GM06990 (cell line): Measurements from ENCODE around the gene ARL4A.
"Not testable (repeated sequence)": the region's sequence is repeated elsewhere in the genome, so short reads cannot be mapped to it uniquely, and the experiment has no call there.

Source experiments
- DNase-seq: peaks from one replicate; pipeline ENCODE4 v3.0.0-alpha.2; 2011; ENCODE audit not compliant: insufficient read length; ENCODE audit errors: extremely low read depth
- H3K27me3 ChIP-seq: replicated peaks from 2 replicates; pipeline ENCODE4 v1.6.0; 2011; ENCODE audit warnings: low read length; ENCODE audit not compliant: control insufficient read depth, insufficient read depth
- H3K36me3 ChIP-seq: 2 replicates; pipeline ENCODE4 v1.5.1; 2011; ENCODE audit warnings: low read length; ENCODE audit not compliant: control insufficient read depth, insufficient read depth
- H3K4me3 ChIP-seq: replicated peaks from 2 replicates; pipeline ENCODE4 v1.5.1; 2011; ENCODE audit warnings: low read depth, mild to moderate bottlenecking, control low read depth, low read length
- CTCF ChIP-seq: IDR thresholded peaks from 2 replicates; pipeline ENCODE4 v1.5.1; 2011; ENCODE audit warnings: low read length, control low read depth, mild to moderate bottlenecking, inconsistent platforms; ENCODE audit not compliant: insufficient read depth, poor library complexity, severe bottlenecking

ARL4A gene

GRCh38 chr7:12642508-12642907, 44.9 kb upstream of the ARL4A start:
- H3K4me3 ChIP-seq, result no peak overlapping the region
- TF ChIP-seq CTCF, result no peak
- no peak for DNase-seq
- H3K36me3 ChIP-seq, result no peaks in the 10 kb centered on the region
- no peaks in the 10 kb centered on the region for H3K27me3 ChIP-seq

GRCh38 chr7:12643001-12643643, 44.3 kb upstream of the ARL4A start:
- no peaks in the 10 kb centered on the region for H3K36me3 ChIP-seq
- TF ChIP-seq CTCF, result no peak
- no peaks in the 10 kb centered on the region for H3K27me3 ChIP-seq
- no peak for DNase-seq
- H3K4me3 ChIP-seq, result no peak overlapping the region

- DNase-seq, result no peak
- no peak overlapping the region for H3K4me3 ChIP-seq
- no peaks in the 10 kb centered on the region for H3K27me3 ChIP-seq
- no peak for TF ChIP-seq CTCF
- no peaks in the 10 kb centered on the region for H3K36me3 ChIP-seq
Observed at GRCh38 chr7:12643644-12644043, 43.8 kb upstream of the ARL4A start.

GRCh38 chr7:12645212-12645611, 42.2 kb upstream of the ARL4A start:
- not testable (repeated sequence) for H3K27me3 ChIP-seq, DNase-seq, H3K36me3 ChIP-seq, H3K4me3 ChIP-seq

GRCh38 chr7:12646139-12646538, 41.3 kb upstream of the ARL4A start:
- no peak for DNase-seq
- H3K27me3 ChIP-seq, result no peaks in the 10 kb centered on the region
- no peak for TF ChIP-seq CTCF
- no peak overlapping the region for H3K4me3 ChIP-seq
- H3K36me3 ChIP-seq, result no peaks in the 10 kb centered on the region

GRCh38 chr7:12647364-12648219, 39.8 kb upstream of the ARL4A start:
- no peak for DNase-seq
- Histone ChIP-seq H3K27me3 (no peaks in the 10 kb centered on the region), H3K36me3 (no peaks in the 10 kb centered on the region), H3K4me3 (no peak overlapping the region)
- no peak for TF ChIP-seq CTCF
